Breast epithelium (tissue), 4 donors: Measurements from ENCODE around the gene SNTB2. TPM values are rescaled to one million over a fixed set of nuclear protein-coding genes. Genes with fewer than 3 reads are reported as not detected.
"Not testable (repeated sequence)": the region's sequence is repeated elsewhere in the genome, so short reads cannot be mapped to it uniquely, and the experiment has no call there.

Experiments used
- DNase-seq, 2 donors: peaks; one replicate each; pipeline ENCODE4 v3.0.0-alpha.2; 2019; ENCODE audit warnings: low spot score in 2 of 2
- H3K27ac ChIP-seq, 2 donors: fragments of 200-600 bp; sonication (generic) in 1 of 2; one replicate each; pipeline ENCODE4 v1.5.1; 2016 to 2019; ENCODE audit warnings: mild to moderate bottlenecking in 1 of 2
- H3K27me3 ChIP-seq, 2 donors: fragments of 200-600 bp; sonication (generic) in 1 of 2; one replicate each; pipeline versions ENCODE4 v1.5.1 to v1.6.0; 2017 to 2019; ENCODE audit warnings: control low read depth in 1 of 2, mild to moderate bottlenecking in 1 of 2
- H3K36me3 ChIP-seq: fragments of 200-600 bp; one replicate; pipeline ENCODE4 v1.5.1; 2019
- H3K4me1 ChIP-seq, 2 donors: fragments of 200-600 bp; sonication (generic); one replicate each; pipeline ENCODE4 v1.5.1; 2016 to 2019; ENCODE audit warnings: control low read depth in 1 of 2
- H3K4me3 ChIP-seq, 3 donors: fragments of 200-600 bp; sonication (generic); 1 replicate in 2 of 3; 2 replicates in 1 of 3; pipeline ENCODE4 v1.5.1; 2016 to 2019; ENCODE audit warnings: mild to moderate bottlenecking in 3 of 3, moderate library complexity in 2 of 3
- H3K9me3 ChIP-seq, 2 donors: fragments of 200-600 bp; sonication (generic) in 1 of 2; one replicate each; pipeline ENCODE4 v1.5.1; 2016 to 2019; ENCODE audit warnings: control low read depth in 1 of 2
- CTCF ChIP-seq, 3 donors: fragments of 450-650 bp; IDR thresholded peaks; one replicate each; pipeline ENCODE4 v1.5.1; 2016 to 2017; ENCODE audit warnings: antibody characterized with exemption in 3 of 3, mild to moderate bottlenecking in 3 of 3, moderate library complexity in 3 of 3
- POLR2A ChIP-seq: fragments of 450-650 bp; IDR thresholded peaks from one replicate; pipeline ENCODE4 v1.6.1; 2016; ENCODE audit warnings: antibody characterized with exemption, mild to moderate bottlenecking, moderate library complexity
- POLR2AphosphoS5 ChIP-seq, 3 donors: sonication (generic); formaldehyde crosslinking; IDR thresholded peaks; one replicate each; pipeline ENCODE4 v1.6.1; 2017; ENCODE audit warnings: antibody characterized with exemption in 3 of 3
- intact Hi-C: fragments of 100-400 bp; cut with DNase I; formaldehyde crosslinking; loops from one replicate; pipeline ENCODE4 v1.15.1; 2023; ENCODE audit warnings: low total_unique reads
- total RNA-seq, 3 donors: library from RNA; depleted of rRNA; stranded (reverse); fragments of >200 nt; gene quantifications; one replicate each; pipeline ENCODE4 v1.1.0, GENCODE V29; 2016

Gene SNTB2
- total RNA-seq, 3 donors from 2014 or later, result 29.8 to 78.1 (median 36.6) TPM

GRCh38 chr16:69276148-69277115 is 89.5 kb downstream of the SNTB2 start:
- DNase-seq, result peak in 1 of 2 donors; percentile 32
- H3K27me3 ChIP-seq, result no peaks in the 10 kb centered on the region
- H3K27ac ChIP-seq, result peak overlapping the region in 1 of 2 donors; percentile 10
- H3K4me1 ChIP-seq, result no peaks in the 10 kb centered on the region
- TF ChIP-seq POLR2AphosphoS5 (IDR thresholded peaks at IDR 0.05) (peak; percentile 22 to 76 (median 42)), CTCF (IDR thresholded peaks at IDR 0.05) (no peak)
- no peaks in the 10 kb centered on the region for H3K36me3 ChIP-seq
- no peak overlapping the region for H3K4me3 ChIP-seq
- H3K9me3 ChIP-seq, result no peaks in the 10 kb centered on the region
- intact Hi-C loops, result no loop called here

- H3K36me3 ChIP-seq, result no peaks in the 10 kb centered on the region
- no peak overlapping the region for H3K4me3 ChIP-seq
- DNase-seq, result no peak
- peak overlapping the region in 1 of 2 donors; percentile 38 for H3K27ac ChIP-seq
- no peaks in the 10 kb centered on the region for H3K27me3 ChIP-seq
- no peaks in the 10 kb centered on the region for H3K9me3 ChIP-seq
- no peaks in the 10 kb centered on the region for H3K4me1 ChIP-seq
- TF ChIP-seq CTCF (IDR thresholded peaks at IDR 0.05), result no peak
- no peak for TF ChIP-seq POLR2A
- no peak for TF ChIP-seq POLR2AphosphoS5 (IDR thresholded peaks at IDR 0.05)
- intact Hi-C loops, result no loop called here
Measured at GRCh38 chr16:69277413-69277812, 90.4 kb downstream of the SNTB2 start.

GRCh38 chr16:69283851-69284250 is 96.9 kb downstream of the SNTB2 start:
- intact Hi-C loops, result no loop called here
- DNase-seq, result no peak

GRCh38 chr16:69285240-69285639 is 98.3 kb downstream of the SNTB2 start:
- Histone ChIP-seq H3K36me3 (no peaks in the 10 kb centered on the region), H3K27ac (no peak overlapping the region), H3K27me3 (no peaks in the 10 kb centered on the region), H3K4me1 (no peaks in the 10 kb centered on the region), H3K4me3 (no peak overlapping the region), H3K9me3 (no peaks in the 10 kb centered on the region)
- no peak for TF ChIP-seq POLR2AphosphoS5 (IDR thresholded peaks at IDR 0.05)
- DNase-seq, result no peak
- intact Hi-C loops, result no loop called here

More at GRCh38 chr16:69283851-69284250, 96.9 kb downstream of the SNTB2 start:
- Histone ChIP-seq H3K27me3 (no peaks in the 10 kb centered on the region), H3K9me3 (no peaks in the 10 kb centered on the region), H3K4me1 (no peaks in the 10 kb centered on the region), H3K4me3 (no peak overlapping the region), H3K36me3 (no peaks in the 10 kb centered on the region), H3K27ac (no peak overlapping the region)
- TF ChIP-seq POLR2A (no peak), POLR2AphosphoS5 (IDR thresholded peaks at IDR 0.05) (no peak), CTCF (IDR thresholded peaks at IDR 0.05) (no peak)

- intact Hi-C loops, result no loop called here
- peak; percentile 39 to 71 (median 62) for TF ChIP-seq CTCF (IDR thresholded peaks at IDR 0.05)
- peak in 1 of 3 donors; percentile 41 for TF ChIP-seq POLR2AphosphoS5 (IDR thresholded peaks at IDR 0.05)
- TF ChIP-seq POLR2A, result no peak
- DNase-seq, result no peak
- Histone ChIP-seq H3K27me3 (no peaks in the 10 kb centered on the region), H3K36me3 (no peaks in the 10 kb centered on the region), H3K4me3 (no peak overlapping the region), H3K9me3 (no peaks in the 10 kb centered on the region), H3K27ac (peak overlapping the region in 1 of 2 donors; percentile 22), H3K4me1 (no peaks in the 10 kb centered on the region)
Measured at GRCh38 chr16:69286941-69287713, 100.2 kb downstream of the SNTB2 start.

- H3K4me1 ChIP-seq, H3K36me3 ChIP-seq, intact Hi-C loops, H3K4me3 ChIP-seq, H3K9me3 ChIP-seq, H3K27ac ChIP-seq, H3K27me3 ChIP-seq, DNase-seq: not testable (repeated sequence)
Measured at GRCh38 chr16:69291657-69292056, 104.7 kb downstream of the SNTB2 start.
